Measurements from ENCODE around the gene RPL35. TPM values are rescaled to one million over a fixed set of nuclear protein-coding genes. Genes with fewer than 3 reads are reported as not detected.
"Not testable (repeated sequence)": the region's sequence is repeated elsewhere in the genome, so short reads cannot be mapped to it uniquely, and the experiment has no call there.

Gene RPL35
- total RNA-seq, 1 donor = 2,254 TPM

- Histone ChIP-seq H3K27me3 (ENCODE audit: insufficient read depth, low read length) (no peaks in the 10 kb centered on the region), H3K9me3 (ENCODE audit: low read depth, low read length) (no peaks in the 10 kb centered on the region), H3K4me3 (ENCODE audit: low read length) (no peak overlapping the region), H3K4me1 (ENCODE audit: insufficient read depth, low read length) (no peaks in the 10 kb centered on the region)
Measured at GRCh38 chr9:124846969-124847368, 14.8 kb downstream of the RPL35 start.

DNA sequence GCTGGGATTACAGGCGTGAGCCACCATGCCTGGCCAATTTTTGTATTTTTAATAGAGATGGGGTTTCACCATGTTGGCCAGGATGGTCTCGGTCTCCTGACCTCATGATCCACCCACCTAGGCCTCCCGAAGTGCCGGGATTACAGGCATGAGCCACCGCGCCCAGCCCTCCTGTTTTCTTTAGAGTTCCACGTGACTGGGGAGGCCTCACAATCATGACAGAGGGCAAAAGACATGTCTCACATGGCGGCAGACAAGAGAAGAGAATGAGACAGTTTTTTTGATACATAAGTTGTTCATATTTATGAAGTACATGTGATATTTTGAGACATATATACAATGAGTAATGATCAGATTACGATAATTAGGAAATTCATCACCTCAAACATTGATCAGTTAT lies 15.3 kb downstream of the RPL35 start:
- not testable (repeated sequence) for H3K27me3 ChIP-seq (ENCODE audit: insufficient read depth, low read length); H3K4me3 ChIP-seq (ENCODE audit: low read length); H3K4me1 ChIP-seq (ENCODE audit: insufficient read depth, low read length); H3K9me3 ChIP-seq (ENCODE audit: low read depth, low read length)

GRCh38 chr9:124844291-124844690 lies 17.5 kb downstream of the RPL35 start:
- H3K4me1 ChIP-seq (ENCODE audit: insufficient read depth, low read length) = no peaks in the 10 kb centered on the region
- H3K27me3 ChIP-seq (ENCODE audit: insufficient read depth, low read length) = no peaks in the 10 kb centered on the region
- no peaks in the 10 kb centered on the region for H3K9me3 ChIP-seq (ENCODE audit: low read depth, low read length)
- H3K4me3 ChIP-seq (ENCODE audit: low read length) = no peak overlapping the region

DNA sequence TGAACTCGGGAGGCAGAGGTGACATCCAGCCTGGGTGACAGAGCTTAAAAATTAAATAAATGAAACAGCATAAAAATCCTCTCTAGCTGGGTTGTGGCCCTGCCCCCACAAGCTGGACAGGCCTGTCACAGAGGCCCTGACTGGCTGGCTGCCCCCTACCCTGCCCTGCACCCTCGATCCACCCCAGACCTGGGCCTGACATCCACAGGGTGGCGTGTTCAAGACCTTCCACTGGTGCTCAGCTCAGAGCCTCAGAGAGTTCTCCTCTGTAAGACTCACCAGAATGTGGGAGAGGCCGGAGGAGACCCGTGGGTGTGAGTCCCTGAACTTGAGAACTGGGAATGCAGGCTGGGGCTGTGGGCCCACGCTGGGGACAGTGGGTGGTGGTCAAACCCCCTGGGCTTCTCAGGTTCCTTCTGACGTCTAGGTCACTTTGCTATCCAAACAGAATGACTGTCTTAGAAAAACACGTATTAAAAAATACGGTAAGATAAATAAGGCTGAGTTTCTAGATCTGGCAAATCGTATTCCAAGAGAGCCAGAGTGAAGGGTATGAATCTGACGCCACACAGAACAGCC lies 18.2 kb downstream of the RPL35 start:
- no peaks in the 10 kb centered on the region for H3K4me1 ChIP-seq (ENCODE audit: insufficient read depth, low read length)
- no peaks in the 10 kb centered on the region for H3K9me3 ChIP-seq (ENCODE audit: low read depth, low read length)
- no peaks in the 10 kb centered on the region for H3K27me3 ChIP-seq (ENCODE audit: insufficient read depth, low read length)
- no peak overlapping the region for H3K4me3 ChIP-seq (ENCODE audit: low read length)

DNA sequence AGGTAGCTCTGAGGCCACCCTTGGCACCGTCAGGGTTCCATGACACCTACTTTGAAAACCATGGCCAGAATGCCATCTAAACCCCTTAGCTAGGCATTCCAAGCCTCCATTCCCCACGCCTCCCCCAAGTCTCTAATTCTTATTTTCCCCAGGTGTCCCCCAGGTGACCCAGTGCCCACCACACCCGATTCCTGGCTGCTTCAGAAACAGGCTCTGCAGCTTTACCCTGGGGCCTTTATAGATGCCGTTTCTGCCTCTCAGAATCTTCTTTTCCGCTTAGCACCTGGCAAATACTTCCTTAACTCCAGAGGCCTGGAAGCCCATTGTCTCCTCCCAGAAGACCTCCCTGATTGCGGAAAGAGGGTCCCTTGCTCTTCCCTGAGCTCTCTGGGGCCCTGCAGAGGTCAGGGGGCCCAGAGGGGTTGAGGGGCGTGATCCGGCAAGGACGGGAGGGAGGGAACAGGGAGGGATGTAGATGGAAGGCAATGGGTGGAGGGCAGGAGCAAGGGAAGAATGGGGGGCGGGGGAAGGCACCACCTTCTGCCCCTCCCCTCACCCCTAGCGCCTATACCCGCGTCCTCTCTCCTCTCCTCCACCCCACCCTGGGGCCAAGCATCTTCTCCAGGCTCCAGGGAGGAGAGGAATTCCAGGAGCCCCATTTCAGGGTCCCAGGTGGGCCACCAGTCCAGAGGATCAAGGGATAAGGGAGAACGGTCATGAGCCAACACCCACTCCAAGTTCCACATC lies 20.5 kb downstream of the RPL35 start:
- Histone ChIP-seq H3K27me3 (ENCODE audit: insufficient read depth, low read length) (peaks cover 4% of the 10 kb centered on the region), H3K4me3 (ENCODE audit: low read length) (no peak overlapping the region), H3K4me1 (ENCODE audit: insufficient read depth, low read length) (no peaks in the 10 kb centered on the region), H3K9me3 (ENCODE audit: low read depth, low read length) (no peaks in the 10 kb centered on the region)

DNA sequence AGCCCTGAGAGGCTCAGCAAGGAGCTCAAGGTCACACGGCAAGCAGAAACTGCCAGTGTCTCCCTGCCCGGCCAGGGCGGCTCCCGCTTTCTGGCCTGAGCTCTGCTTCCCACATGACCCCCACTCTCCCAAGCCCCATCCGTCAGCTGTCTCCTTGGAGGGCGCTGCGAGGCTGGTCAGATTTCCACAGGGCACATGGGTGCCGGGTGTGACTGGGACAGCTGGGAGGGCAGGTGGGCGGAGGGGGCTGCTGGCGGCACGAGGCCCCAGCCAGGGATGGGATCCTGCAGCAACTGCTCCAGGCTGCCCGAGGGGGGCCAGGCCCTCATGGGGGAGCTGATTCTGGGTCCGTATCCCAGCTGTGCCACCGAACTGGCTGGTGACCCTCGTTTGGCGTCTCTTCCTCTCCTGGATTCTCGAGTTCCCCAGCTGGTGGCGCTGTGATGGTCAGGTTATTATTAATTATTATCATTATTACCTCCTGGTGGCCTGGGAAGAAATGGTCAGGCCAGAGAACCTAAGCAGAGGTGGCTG lies 21.4 kb downstream of the RPL35 start:
- Histone ChIP-seq H3K4me3 (ENCODE audit: low read length) (no peak overlapping the region), H3K9me3 (ENCODE audit: low read depth, low read length) (no peaks in the 10 kb centered on the region)

GRCh38 chr9:124839612-124840299 lies 22.0 kb downstream of the RPL35 start:
- Histone ChIP-seq H3K27me3 (ENCODE audit: insufficient read depth, low read length) (peaks cover 4% of the 10 kb centered on the region), H3K4me3 (ENCODE audit: low read length) (no peak overlapping the region), H3K9me3 (ENCODE audit: low read depth, low read length) (no peaks in the 10 kb centered on the region), H3K4me1 (ENCODE audit: insufficient read depth, low read length) (no peaks in the 10 kb centered on the region)

More for the DNA sequence above, 21.4 kb downstream of the RPL35 start:
- no peaks in the 10 kb centered on the region for H3K4me1 ChIP-seq (ENCODE audit: insufficient read depth, low read length)
- H3K27me3 ChIP-seq (ENCODE audit: insufficient read depth, low read length) = peaks cover 4% of the 10 kb centered on the region

- not testable (repeated sequence) for H3K4me3 ChIP-seq (ENCODE audit: low read length); H3K27me3 ChIP-seq (ENCODE audit: insufficient read depth, low read length); H3K9me3 ChIP-seq (ENCODE audit: low read depth, low read length); H3K4me1 ChIP-seq (ENCODE audit: insufficient read depth, low read length)
Measured at GRCh38 chr9:124838567-124839275, 23.0 kb downstream of the RPL35 start.

- H3K4me3 ChIP-seq (ENCODE audit: low read length); H3K4me1 ChIP-seq (ENCODE audit: insufficient read depth, low read length); H3K9me3 ChIP-seq (ENCODE audit: low read depth, low read length); H3K27me3 ChIP-seq (ENCODE audit: insufficient read depth, low read length): not testable (repeated sequence)
Measured at GRCh38 chr9:124838132-124838531, 23.6 kb downstream of the RPL35 start.

DNA sequence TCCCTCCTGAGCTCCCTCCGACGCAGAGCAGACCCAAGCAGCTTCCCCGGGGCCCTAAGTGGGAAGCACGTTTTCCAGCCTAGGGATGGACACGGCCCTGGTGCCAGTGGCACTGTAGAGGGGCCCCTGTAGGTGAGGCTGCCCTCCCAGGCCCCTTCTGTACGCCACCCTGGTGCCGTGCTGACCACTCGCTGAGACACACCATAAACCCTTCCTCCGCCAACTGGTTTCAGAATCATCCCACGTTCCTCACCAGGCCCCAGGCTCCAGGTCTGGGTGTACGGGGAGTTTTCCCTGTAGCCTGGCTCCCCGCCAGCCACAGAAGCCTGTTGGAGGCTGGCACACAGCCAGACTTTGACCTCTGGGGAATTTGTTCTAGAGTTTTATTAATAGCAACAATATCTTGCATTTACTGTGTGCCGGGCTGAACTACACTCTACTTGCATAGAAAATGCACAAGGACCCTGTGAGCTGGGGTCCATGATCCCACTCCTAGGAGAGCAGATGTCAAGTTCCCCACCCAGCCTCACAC lies 26.7 kb downstream of the RPL35 start:
- peaks cover 4% of the 10 kb centered on the region for H3K27me3 ChIP-seq (ENCODE audit: insufficient read depth, low read length)
- H3K4me3 ChIP-seq (ENCODE audit: low read length) = no peak overlapping the region
- peaks cover 10% of the 10 kb centered on the region for H3K4me1 ChIP-seq (ENCODE audit: insufficient read depth, low read length)
- no peaks in the 10 kb centered on the region for H3K9me3 ChIP-seq (ENCODE audit: low read depth, low read length)

- Histone ChIP-seq H3K27me3 (ENCODE audit: insufficient read depth, low read length) (peaks cover 4% of the 10 kb centered on the region), H3K4me3 (ENCODE audit: low read length) (no peak overlapping the region), H3K9me3 (ENCODE audit: low read depth, low read length) (no peaks in the 10 kb centered on the region), H3K4me1 (ENCODE audit: insufficient read depth, low read length) (peaks cover 10% of the 10 kb centered on the region)
Measured at GRCh38 chr9:124834591-124834990, 27.2 kb downstream of the RPL35 start.

DNA sequence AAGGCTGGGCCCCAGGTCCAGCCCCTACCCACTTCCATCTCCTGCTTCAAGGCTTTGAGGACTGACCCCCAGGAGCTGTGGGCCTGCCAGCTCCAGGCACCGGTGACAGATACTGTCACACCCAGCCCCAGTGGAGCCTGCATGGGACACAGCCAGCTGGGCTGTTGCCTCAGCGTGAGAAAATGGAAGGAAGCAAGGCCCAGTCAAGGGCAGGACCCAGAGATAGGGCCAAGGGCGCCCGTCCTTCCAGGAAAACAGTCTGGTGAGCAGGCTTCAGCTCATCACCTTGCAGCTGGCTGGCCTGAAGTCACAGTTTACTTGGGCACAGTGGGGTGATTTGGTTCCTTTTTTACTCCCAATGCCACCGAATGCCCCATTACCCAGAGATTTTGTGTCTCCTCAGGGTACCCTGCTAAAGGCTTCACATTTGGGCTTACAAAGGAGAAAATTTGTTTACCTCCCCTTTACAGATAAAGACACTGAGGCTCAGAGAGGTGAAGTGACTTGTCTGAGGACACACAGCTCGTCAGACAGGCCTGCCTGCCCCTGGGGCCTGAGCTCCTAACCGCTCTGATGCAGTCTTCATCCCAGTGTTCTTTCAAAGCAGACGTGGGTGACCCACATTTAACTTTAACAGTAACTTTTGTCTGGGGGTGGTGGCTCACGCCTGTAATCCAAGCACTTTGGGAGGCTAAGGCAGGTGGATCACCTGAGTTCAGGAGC lies 30.0 kb downstream of the RPL35 start:
- no peaks in the 10 kb centered on the region for H3K27me3 ChIP-seq (ENCODE audit: insufficient read depth, low read length)

DNA sequence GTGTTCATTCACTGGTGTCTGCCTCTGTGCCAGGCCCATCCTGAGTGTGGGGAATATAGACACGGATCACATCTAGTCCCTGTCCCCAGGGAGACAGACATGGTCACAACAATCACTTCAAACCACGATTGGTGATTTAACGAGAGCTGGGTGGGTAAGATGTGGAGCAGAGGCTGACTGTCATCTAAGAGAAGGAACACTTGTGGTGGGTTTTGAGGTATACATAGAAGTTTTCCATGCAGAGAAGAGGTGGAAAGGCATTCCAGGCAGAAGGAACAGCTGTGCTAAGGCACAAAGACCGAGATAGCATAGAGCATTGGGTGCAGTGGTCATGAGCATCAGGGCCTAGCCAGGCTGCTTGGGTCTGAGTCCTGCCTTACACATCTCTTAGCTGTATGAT lies 31.2 kb downstream of the RPL35 start:
- Histone ChIP-seq H3K27me3 (ENCODE audit: insufficient read depth, low read length) (no peaks in the 10 kb centered on the region), H3K4me1 (ENCODE audit: insufficient read depth, low read length) (peaks cover 10% of the 10 kb centered on the region), H3K9me3 (ENCODE audit: low read depth, low read length) (no peaks in the 10 kb centered on the region), H3K4me3 (ENCODE audit: low read length) (no peak overlapping the region)

More for the DNA sequence above, 30.0 kb downstream of the RPL35 start:
- no peak overlapping the region for H3K4me3 ChIP-seq (ENCODE audit: low read length)
- H3K4me1 ChIP-seq (ENCODE audit: insufficient read depth, low read length) = peaks cover 10% of the 10 kb centered on the region
- H3K9me3 ChIP-seq (ENCODE audit: low read depth, low read length) = no peaks in the 10 kb centered on the region

DNA sequence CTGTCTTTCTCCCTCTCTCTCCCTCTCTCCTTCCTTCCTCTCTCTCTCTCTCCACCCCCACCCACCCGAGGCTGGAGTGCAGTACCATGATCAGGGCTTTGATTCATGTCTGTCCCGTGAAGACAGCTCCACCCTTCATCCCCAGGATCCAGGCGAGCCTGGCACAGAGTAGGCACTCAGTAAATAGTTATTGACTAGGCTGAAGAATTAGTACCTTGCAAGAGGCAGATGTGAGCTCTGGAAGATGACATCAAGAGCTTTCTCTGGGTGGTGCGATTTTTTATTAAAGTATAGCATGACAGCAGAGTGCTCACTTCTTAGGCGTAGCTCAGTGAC lies 32.5 kb downstream of the RPL35 start:
- Histone ChIP-seq H3K4me1 (ENCODE audit: insufficient read depth, low read length) (peaks cover 10% of the 10 kb centered on the region), H3K4me3 (ENCODE audit: low read length) (no peak overlapping the region), H3K9me3 (ENCODE audit: low read depth, low read length) (no peaks in the 10 kb centered on the region), H3K27me3 (ENCODE audit: insufficient read depth, low read length) (no peaks in the 10 kb centered on the region)
